H1 (cell line): ENCODE data around the gene TMEM79. TPM values are rescaled to one million over a fixed set of nuclear protein-coding genes. Genes with fewer than 3 reads are reported as not detected.

Source experiments
- CTCF ChIA-PET: fragments of 300-600 bp; sonication (Branson Sonifier 250); formaldehyde crosslinking; loops from one replicate; lab custom pipeline; 2021; ENCODE audit not compliant: partially characterized antibody; lab: Charles Lee
- POLR2A ChIA-PET: fragments of 300-600 bp; sonication (Branson Sonifier 250); formaldehyde crosslinking; loops from one replicate; lab custom pipeline; 2021; ENCODE audit warnings: inconsistent platforms; ENCODE audit not compliant: partially characterized antibody; lab: Charles Lee
- DNase-seq, 2 experiments: peaks; one replicate each; pipeline versions ENCODE4 v3.0.0 to v3.0.0-alpha.2; 2010 to 2022; ENCODE audit warnings: low spot score in 2 of 2, low read depth in 1 of 2, mixed read lengths in 1 of 2
- FAIRE-seq: peaks from 2 replicates; lab custom pipeline; 2011; peaks lifted over from hg19 to GRCh38; lab: Jason Lieb, UNC
- H2AFZ ChIP-seq: 2 replicates; pipeline ENCODE4 v1.8.1; 2012; ENCODE audit warnings: low read length, inconsistent platforms
- H2AK5ac ChIP-seq: 2 replicates; pipeline ENCODE4 v1.6.1; 2013; ENCODE audit warnings: low read depth, low read length
- H2BK120ac ChIP-seq: replicated peaks from 2 replicates; pipeline ENCODE3; 2013; ENCODE audit warnings: low read depth, low read length, inconsistent platforms
- H2BK12ac ChIP-seq: 2 replicates; pipeline ENCODE4 v1.6.1; 2013; ENCODE audit warnings: low read depth, low read length
- H2BK15ac ChIP-seq: 2 replicates; pipeline ENCODE4 v1.6.1; 2013; ENCODE audit warnings: low read length
- H2BK20ac ChIP-seq: 2 replicates; pipeline ENCODE4 v1.6.1; 2013; ENCODE audit warnings: low read length
- H2BK5ac ChIP-seq: 2 replicates; pipeline ENCODE4 v1.6.1; 2013; ENCODE audit warnings: low read depth, low read length
- H3K14ac ChIP-seq: 2 replicates; pipeline ENCODE4 v1.6.1; 2013; ENCODE audit warnings: inconsistent platforms; ENCODE audit not compliant: insufficient read length
- H3K18ac ChIP-seq: 2 replicates; pipeline ENCODE4 v1.6.1; 2013; ENCODE audit warnings: low read length; ENCODE audit errors: extremely low read depth
- H3K23ac ChIP-seq: 2 replicates; pipeline ENCODE4 v1.6.1; 2013; ENCODE audit warnings: inconsistent platforms; ENCODE audit not compliant: insufficient read length
- H3K23me2 ChIP-seq: 2 replicates; pipeline ENCODE4 v1.6.1; 2013; ENCODE audit warnings: low read depth, low read length
- H3K27ac ChIP-seq: 2 replicates; pipeline ENCODE4 v1.6.1; 2011; ENCODE audit warnings: low read depth, low read length, inconsistent platforms
- H3K27me3 ChIP-seq, 4 experiments: replicated peaks in 1 of 4; 1 replicate in 1 of 4; 2 replicates in 3 of 4; pipeline versions ENCODE4 v1.6.1 to v1.8.1; 2011 to 2013; ENCODE audit warnings: low read length in 3 of 4, mild to moderate bottlenecking in 3 of 4, inconsistent platforms in 2 of 4, mixed read lengths in 2 of 4, moderate library complexity in 1 of 4; ENCODE audit not compliant: control insufficient read depth in 3 of 4, insufficient read depth in 3 of 4; ENCODE audit errors: extremely low read depth in 1 of 4
- H3K36me3 ChIP-seq, 4 experiments: 2 replicates each; pipeline versions ENCODE4 v1.6.1 to v1.8.1; 2011 to 2013; ENCODE audit warnings: mild to moderate bottlenecking in 4 of 4, low read length in 3 of 4, moderate library complexity in 2 of 4, control low read depth in 1 of 4, inconsistent platforms in 1 of 4; ENCODE audit not compliant: insufficient read depth in 4 of 4, control insufficient read depth in 2 of 4
- H3K4ac ChIP-seq: replicated peaks from 2 replicates; pipeline ENCODE3; 2013; ENCODE audit warnings: low read length, low read depth, mixed read lengths, inconsistent platforms; ENCODE audit not compliant: insufficient read length
- H3K4me1 ChIP-seq, 4 experiments: replicated peaks in 1 of 4; 1 replicate in 1 of 4; 2 replicates in 3 of 4; pipeline versions ENCODE4 v1.6.1 to v1.8.1; 2011 to 2013; ENCODE audit warnings: low read length in 3 of 4, inconsistent platforms in 2 of 4, mixed read lengths in 1 of 4; ENCODE audit not compliant: insufficient read depth in 4 of 4, control insufficient read depth in 3 of 4
- H3K4me2 ChIP-seq, 2 experiments: 2 replicates each; pipeline versions ENCODE4 v1.6.1 to v1.8.1; 2011 to 2013; ENCODE audit warnings: low read depth in 2 of 2, low read length in 2 of 2, control low read depth in 1 of 2, inconsistent platforms in 1 of 2, mild to moderate bottlenecking in 1 of 2; ENCODE audit not compliant: insufficient read depth in 1 of 2
- H3K4me3 ChIP-seq, 4 experiments: fragments of 200-600, 300-600 bp in 1 of 4; sonication (generic), shearing (Covaris generic), sonication (Bioruptor Twin) in 1 of 4; 2 replicates each; pipeline versions ENCODE4 v1.5.1 to v1.8.1; 2011 to 2016; ENCODE audit warnings: low read length in 4 of 4, low read depth in 3 of 4, control low read depth in 2 of 4, inconsistent platforms in 2 of 4, mild to moderate bottlenecking in 2 of 4, mixed read lengths in 1 of 4, moderate library complexity in 1 of 4; ENCODE audit not compliant: insufficient read depth in 2 of 4; ENCODE audit errors: extremely low read depth in 1 of 4
- H3K56ac ChIP-seq: replicated peaks from 2 replicates; pipeline ENCODE3; 2013; ENCODE audit warnings: low read depth, mild to moderate bottlenecking, mixed read lengths, low read length, inconsistent platforms; ENCODE audit not compliant: insufficient read length
- H3K79me1 ChIP-seq: 2 replicates; pipeline ENCODE4 v1.6.1; 2013; ENCODE audit warnings: low read depth, low read length, control low read depth
- H3K79me2 ChIP-seq, 2 experiments: 2 replicates each; pipeline versions ENCODE4 v1.6.1 to v1.8.1; 2012 to 2013; ENCODE audit warnings: low read length in 2 of 2, mild to moderate bottlenecking in 2 of 2, inconsistent platforms in 1 of 2; ENCODE audit not compliant: insufficient read depth in 2 of 2, control insufficient read depth in 1 of 2
- H3K9ac ChIP-seq, 4 experiments: replicated peaks in 1 of 4; 1 replicate in 1 of 4; 2 replicates in 3 of 4; pipeline versions ENCODE4 v1.6.1 to v1.8.1; 2011 to 2013; ENCODE audit warnings: low read depth in 3 of 4, low read length in 3 of 4, control low read depth in 2 of 4, mild to moderate bottlenecking in 2 of 4, moderate library complexity in 2 of 4, inconsistent platforms in 1 of 4; ENCODE audit errors: extremely low read depth in 1 of 4
- H3K9me3 ChIP-seq, 2 experiments: 2 replicates each; pipeline versions ENCODE4 v1.6.1 to v1.8.1; 2012 to 2013; ENCODE audit warnings: mild to moderate bottlenecking in 2 of 2, moderate library complexity in 2 of 2, control low read depth in 1 of 2, inconsistent platforms in 1 of 2, low read depth in 1 of 2, low read length in 1 of 2, mixed read lengths in 1 of 2; ENCODE audit not compliant: insufficient read depth in 2 of 2
- H4K20me1 ChIP-seq, 2 experiments: replicated peaks in 1 of 2; 2 replicates each; pipeline versions ENCODE3 to v1.8.1; 2011 to 2013; ENCODE audit warnings: inconsistent platforms in 2 of 2, low read length in 2 of 2, mild to moderate bottlenecking in 1 of 2; ENCODE audit not compliant: insufficient read depth in 2 of 2, control insufficient read depth in 1 of 2
- H4K5ac ChIP-seq: 2 replicates; pipeline ENCODE4 v1.6.1; 2013; ENCODE audit warnings: low read length, low read depth, mixed read lengths, inconsistent platforms; ENCODE audit not compliant: insufficient read length
- H4K8ac ChIP-seq: 2 replicates; pipeline ENCODE4 v1.8.0; 2013; ENCODE audit warnings: mild to moderate bottlenecking, moderate library complexity, low read length, inconsistent platforms; ENCODE audit not compliant: insufficient read depth; ENCODE audit errors: extremely low read depth
- H4K91ac ChIP-seq: replicated peaks from 2 replicates; pipeline ENCODE3; 2013; ENCODE audit warnings: low read length, mixed read lengths, inconsistent platforms; ENCODE audit not compliant: insufficient read length
- CHD2 ChIP-seq: IDR thresholded peaks from 2 replicates; pipeline ENCODE4 v1.6.1; 2012; ENCODE audit warnings: low read length, improper control_type of control experiment
- E2F6 ChIP-seq: IDR thresholded peaks from 2 replicates; pipeline ENCODE4 v1.6.1; 2012; ENCODE audit warnings: inconsistent platforms
- EGR1 ChIP-seq: IDR thresholded peaks from 2 replicates; pipeline ENCODE4 v1.6.1; 2011; ENCODE audit warnings: low read depth, low read length, borderline replicate concordance
- HDAC6 ChIP-seq: IDR thresholded peaks from one replicate; pipeline ENCODE4 v1.7.1; 2012; ENCODE audit warnings: low read depth, mild to moderate bottlenecking, inconsistent platforms, low read length, moderate library complexity
- KDM4A ChIP-seq: IDR thresholded peaks from one replicate; pipeline ENCODE4 v1.7.1; 2012; ENCODE audit warnings: low read depth, mild to moderate bottlenecking, moderate library complexity, low read length, inconsistent platforms; ENCODE audit not compliant: severe bottlenecking
- KDM5A ChIP-seq: fragments of 200-600 bp; IDR thresholded peaks from 2 replicates; pipeline ENCODE4 v1.7.1; 2012; ENCODE audit warnings: mild to moderate bottlenecking, low read length, inconsistent platforms, mixed read lengths
- NANOG ChIP-seq: IDR thresholded peaks from 2 replicates; pipeline ENCODE4 v1.6.1; 2011; ENCODE audit warnings: low read length, low read depth, mild to moderate bottlenecking, inconsistent platforms; ENCODE audit not compliant: insufficient read depth, poor library complexity, severe bottlenecking
- NRF1 ChIP-seq: IDR thresholded peaks from 2 replicates; pipeline ENCODE4 v1.6.1; 2011; ENCODE audit warnings: mild to moderate bottlenecking, low read depth, low read length, improper control_type of control experiment
- PHF8 ChIP-seq: fragments of 200-600 bp; sonication (generic); conservative IDR thresholded peaks from 2 replicates; pipeline ENCODE4 v1.7.1; 2012; ENCODE audit warnings: low read depth, mild to moderate bottlenecking, inconsistent platforms, low read length, moderate library complexity
- POLR2A ChIP-seq, 2 experiments: IDR thresholded peaks; 1 replicate in 1 of 2; 2 replicates in 1 of 2; pipeline ENCODE4 v1.6.1; 2011; ENCODE audit warnings: low read depth in 2 of 2, low read length in 2 of 2, mild to moderate bottlenecking in 2 of 2; ENCODE audit errors: control extremely low read depth in 1 of 2
- SIX5 ChIP-seq: IDR thresholded peaks from 2 replicates; pipeline ENCODE4 v1.6.1; 2011; ENCODE audit warnings: mild to moderate bottlenecking, low read depth, low read length
- SP1 ChIP-seq: IDR thresholded peaks from 2 replicates; pipeline ENCODE4 v1.6.1; 2011; ENCODE audit warnings: low read depth, low read length
- SP2 ChIP-seq: IDR thresholded peaks from 2 replicates; pipeline ENCODE4 v1.6.1; 2012; ENCODE audit warnings: mild to moderate bottlenecking, low read length, inconsistent platforms
- TBP ChIP-seq: IDR thresholded peaks from 2 replicates; pipeline ENCODE4 v1.6.1; 2011; ENCODE audit warnings: low read depth, low read length, improper control_type of control experiment
- ZNF274 ChIP-seq: IDR thresholded peaks from 2 replicates; pipeline ENCODE4 v1.7.0; 2012; ENCODE audit warnings: low read length, borderline replicate concordance; ENCODE audit errors: extremely low read depth
- WGBS, 2 experiments: shearing (Covaris generic) in 1 of 2; methylation state at CpG; one replicate each; pipeline versions ENCODE4 v1.1.6 to v1.1.7; 2013 to 2015; ENCODE audit warnings: low lambda C conversion rate in 2 of 2, mixed read lengths in 2 of 2, inconsistent platforms in 1 of 2, low coverage in 1 of 2, missing lambda C conversion rate in 1 of 2; ENCODE audit not compliant: insufficient replicate concordance in 2 of 2, insufficient coverage in 1 of 2, insufficient read length in 1 of 2; ENCODE audit errors: extremely low coverage in 1 of 2, missing lambda C conversion rate in 1 of 2; 5-methylcytosine and 5-hydroxymethylcytosine counted together
- polyA plus RNA-seq, 7 experiments: library from polyadenylated mRNA; depleted of rRNA in 3 of 7; stranded (reverse) in 5 of 7; unstranded in 2 of 7; fragments of >200 nt in 5 of 7; fragments of 200-250 nt in 2 of 7; gene quantifications; 1 replicate in 5 of 7; 2 replicates in 1 of 7; 4 replicates in 1 of 7; pipeline versions ENCODE4 v1.2.1 to v1.2.3, GENCODE V29; 2011 to 2013; ENCODE audit warnings: missing spikeins in 2 of 7, mixed read lengths in 2 of 7
- total RNA-seq: library from RNA; stranded (reverse); fragmentation: NEBNext Ultra II Directional; extraction: Animal tissue kit (Norgen Biotek cat#: 25700); gene quantifications from 2 replicates; pipeline ENCODE4 v1.2.1, GENCODE V29; 2021

TMEM79 gene
- total and polyA plus RNA-seq, 2 of the 8 experiments (the other 6 are each of a cell fraction or from before 2014, with no cell fraction given) = 2.1 to 2.3 TPM

GRCh38 chr1:156238248-156238647 lies 45.9 kb upstream of the TMEM79 start:
- Histone ChIP-seq H3K27me3 (no peaks in the 10 kb centered on the region), H2BK120ac (no peak overlapping the region), H2AFZ (no peak overlapping the region), H3K4me1 (no peaks in the 10 kb centered on the region; a peak in 1 of 7 replicates), H4K91ac (no peak overlapping the region), H3K79me2 (no peaks in the 10 kb centered on the region), H2BK15ac (no peak overlapping the region), H3K23me2 (no peaks in the 10 kb centered on the region), H3K36me3 (peaks cover 22 to 45% (median 29%) of the 10 kb centered on the region in 4 experiments; a peak in 7 of 8 replicates), H3K56ac (no peak overlapping the region), H2AK5ac (no peak overlapping the region), H3K4ac (no peak overlapping the region), H3K18ac (no peak overlapping the region), H4K5ac (no peak overlapping the region), H2BK12ac (no peak overlapping the region), H3K27ac (no peak overlapping the region), H3K9me3 (no peaks in the 10 kb centered on the region), H3K14ac (no peak overlapping the region), H2BK20ac (no peak overlapping the region), H3K23ac (no peak overlapping the region), H4K20me1 (peaks cover 2 to 8% of the 10 kb centered on the region in 2 experiments), H3K9ac (no peak overlapping the region), H3K4me3 (no peak overlapping the region), H3K4me2 (no peak overlapping the region), H3K79me1 (peaks cover 2% of the 10 kb centered on the region; the same call in 1 of the 2 replicates), H4K8ac (no peak overlapping the region), H2BK5ac (no peak overlapping the region)
- FAIRE-seq (no peak), DNase-seq (no peak)
- POLR2A ChIA-PET = interaction anchor here (0.8 to 12.7 kb wide), 6 partner anchors 9 to 42 kb away, joined by 3 to 82 read pairs (median 3); partner anchors contain the start of genes PAQR6 and PMF1
- 90% methylated on average over 5 of the region's 5 CpGs; no CpG with 5 or more reads in 1 of the 2 experiments for WGBS, 2 experiments
- CTCF ChIA-PET = interaction anchor here (1.4 to 47.2 kb wide), 6 partner anchors 10 to 208 kb away, joined by 4 to 1265 read pairs (median 6); partner anchors contain the start of genes PAQR6 and SEMA4A
- TF ChIP-seq ZNF274 (no peak), NANOG (no peak), PHF8 (no peak), SIX5 (no peak), HDAC6 (no peak), KDM5A (no peak), SP2 (no peak), KDM4A (no peak), EGR1 (no peak), POLR2A (IDR thresholded peaks at IDR 0.05; ENCODE audit: control extremely low read depth in 1 of 2, low read depth in 2 of 2, low read length in 2 of 2) (no peak), CHD2 (no peak), E2F6 (no peak), TBP (no peak), SP1 (no peak), NRF1 (no peak)
